ENCODE measurements around the gene UNC5B. TPM values are rescaled to one million over a fixed set of nuclear protein-coding genes. Genes with fewer than 3 reads are reported as not detected.

The UNC5B gene
- total RNA-seq, 2 donors from 2014 or later = not detected

GRCh38 chr10:71241830-71242621 lies 29.7 kb downstream of the UNC5B start:
- peaks cover 29% of the 10 kb centered on the region for H3K27me3 Mint-ChIP-seq

GRCh38 chr10:71242622-71243009 lies 30.2 kb downstream of the UNC5B start:
- no peaks in the 10 kb centered on the region for H3K36me3 Mint-ChIP-seq (ENCODE audit: low read depth)
- H3K4me3 Mint-ChIP-seq = no peak overlapping the region
- peaks cover 26% of the 10 kb centered on the region for H3K27me3 Mint-ChIP-seq
- H3K4me1 Mint-ChIP-seq = no peaks in the 10 kb centered on the region
- H3K9me3 ChIP-seq (ENCODE audit: control insufficient read depth, low read length, poor library complexity, severe bottlenecking) = no peaks in the 10 kb centered on the region
- ATAC-seq (no peak), DNase-seq (no peak)
- H3K27ac Mint-ChIP-seq = no peak overlapping the region

More at GRCh38 chr10:71241830-71242621, 29.7 kb downstream of the UNC5B start:
- no peaks in the 10 kb centered on the region for H3K9me3 ChIP-seq (ENCODE audit: control insufficient read depth, low read length, poor library complexity, severe bottlenecking)
- no peak for DNase-seq
- Mint-ChIP-seq H3K27ac (no peak overlapping the region), H3K4me1 (no peaks in the 10 kb centered on the region), H3K36me3 (ENCODE audit: low read depth) (no peaks in the 10 kb centered on the region), H3K4me3 (no peak overlapping the region)
- no peak for ATAC-seq

- H3K36me3 Mint-ChIP-seq (ENCODE audit: low read depth) = no peaks in the 10 kb centered on the region
- no peaks in the 10 kb centered on the region for H3K9me3 ChIP-seq (ENCODE audit: control insufficient read depth, low read length, poor library complexity, severe bottlenecking)
- ATAC-seq = no peak
- no peak for DNase-seq
- no peak overlapping the region for H3K4me3 Mint-ChIP-seq
- H3K4me1 Mint-ChIP-seq = no peaks in the 10 kb centered on the region
- H3K27ac Mint-ChIP-seq = no peak overlapping the region
- H3K27me3 Mint-ChIP-seq = peaks cover 27% of the 10 kb centered on the region
Observed at GRCh38 chr10:71243756-71244395, 31.5 kb downstream of the UNC5B start.

GRCh38 chr10:71244431-71245419 lies 32.4 kb downstream of the UNC5B start:
- no peak overlapping the region for H3K27ac Mint-ChIP-seq
- no peak for DNase-seq
- no peak for ATAC-seq
- H3K4me1 Mint-ChIP-seq = no peaks in the 10 kb centered on the region
- no peaks in the 10 kb centered on the region for H3K36me3 Mint-ChIP-seq (ENCODE audit: low read depth)
- H3K27me3 Mint-ChIP-seq = peaks cover 31% of the 10 kb centered on the region
- H3K4me3 Mint-ChIP-seq = no peak overlapping the region
- no peaks in the 10 kb centered on the region for H3K9me3 ChIP-seq (ENCODE audit: control insufficient read depth, low read length, poor library complexity, severe bottlenecking)

- Mint-ChIP-seq H3K27ac (no peak overlapping the region), H3K27me3 (peaks cover 25% of the 10 kb centered on the region), H3K36me3 (ENCODE audit: low read depth) (no peaks in the 10 kb centered on the region), H3K4me1 (no peaks in the 10 kb centered on the region), H3K4me3 (no peak overlapping the region)
- ATAC-seq (no peak), DNase-seq (no peak)
- H3K9me3 ChIP-seq (ENCODE audit: control insufficient read depth, low read length, poor library complexity, severe bottlenecking) = no peaks in the 10 kb centered on the region
Observed at GRCh38 chr10:71245420-71246325, 33.3 kb downstream of the UNC5B start.

GRCh38 chr10:71246591-71247413 lies 34.4 kb downstream of the UNC5B start:
- ATAC-seq (no peak), DNase-seq (no peak)
- peaks cover 23% of the 10 kb centered on the region for H3K27me3 Mint-ChIP-seq
- no peak overlapping the region for H3K4me3 Mint-ChIP-seq
- no peaks in the 10 kb centered on the region for H3K9me3 ChIP-seq (ENCODE audit: control insufficient read depth, low read length, poor library complexity, severe bottlenecking)
- no peaks in the 10 kb centered on the region for H3K4me1 Mint-ChIP-seq
- no peaks in the 10 kb centered on the region for H3K36me3 Mint-ChIP-seq (ENCODE audit: low read depth)
- H3K27ac Mint-ChIP-seq = no peak overlapping the region

GRCh38 chr10:71247414-71247705 lies 35.0 kb downstream of the UNC5B start:
- DNase-seq = no peak
- no peaks in the 10 kb centered on the region for H3K4me1 Mint-ChIP-seq
- H3K9me3 ChIP-seq (ENCODE audit: control insufficient read depth, low read length, poor library complexity, severe bottlenecking) = no peaks in the 10 kb centered on the region
- H3K4me3 Mint-ChIP-seq = no peak overlapping the region
- ATAC-seq = no peak
- no peak overlapping the region for H3K27ac Mint-ChIP-seq
- H3K36me3 Mint-ChIP-seq (ENCODE audit: low read depth) = no peaks in the 10 kb centered on the region
- peaks cover 24% of the 10 kb centered on the region for H3K27me3 Mint-ChIP-seq

GRCh38 chr10:71247804-71248203 lies 35.4 kb downstream of the UNC5B start:
- Mint-ChIP-seq H3K4me1 (no peaks in the 10 kb centered on the region), H3K4me3 (no peak overlapping the region), H3K36me3 (ENCODE audit: low read depth) (no peaks in the 10 kb centered on the region), H3K27me3 (peaks cover 29% of the 10 kb centered on the region), H3K27ac (no peak overlapping the region)
- DNase-seq = no peak
- H3K9me3 ChIP-seq (ENCODE audit: control insufficient read depth, low read length, poor library complexity, severe bottlenecking) = no peaks in the 10 kb centered on the region
- ATAC-seq = no peak

- no peak for DNase-seq
Observed at GRCh38 chr10:71248210-71248609, 35.8 kb downstream of the UNC5B start.

GRCh38 chr10:71249996-71250395 lies 37.6 kb downstream of the UNC5B start:
- Mint-ChIP-seq H3K27ac (no peak overlapping the region), H3K4me3 (no peak overlapping the region)
- ATAC-seq = no peak

More at GRCh38 chr10:71248210-71248609, 35.8 kb downstream of the UNC5B start:
- H3K27ac Mint-ChIP-seq = no peak overlapping the region
- H3K9me3 ChIP-seq (ENCODE audit: control insufficient read depth, low read length, poor library complexity, severe bottlenecking) = no peaks in the 10 kb centered on the region
- no peaks in the 10 kb centered on the region for H3K36me3 Mint-ChIP-seq (ENCODE audit: low read depth)
- H3K27me3 Mint-ChIP-seq = peaks cover 29% of the 10 kb centered on the region
- ATAC-seq = no peak
- no peak overlapping the region for H3K4me3 Mint-ChIP-seq
- no peaks in the 10 kb centered on the region for H3K4me1 Mint-ChIP-seq

GRCh38 chr10:71250405-71250804 lies 38.0 kb downstream of the UNC5B start:
- ATAC-seq (no peak), DNase-seq (no peak)
- no peak overlapping the region for H3K4me3 Mint-ChIP-seq
- no peaks in the 10 kb centered on the region for H3K36me3 Mint-ChIP-seq (ENCODE audit: low read depth)
- no peaks in the 10 kb centered on the region for H3K4me1 Mint-ChIP-seq
- no peak overlapping the region for H3K27ac Mint-ChIP-seq
- H3K9me3 ChIP-seq (ENCODE audit: control insufficient read depth, low read length, poor library complexity, severe bottlenecking) = no peaks in the 10 kb centered on the region
- peaks cover 28% of the 10 kb centered on the region for H3K27me3 Mint-ChIP-seq

More at GRCh38 chr10:71249996-71250395, 37.6 kb downstream of the UNC5B start:
- no peak for DNase-seq
- H3K9me3 ChIP-seq (ENCODE audit: control insufficient read depth, low read length, poor library complexity, severe bottlenecking) = no peaks in the 10 kb centered on the region
- H3K4me1 Mint-ChIP-seq = no peaks in the 10 kb centered on the region
- peaks cover 27% of the 10 kb centered on the region for H3K27me3 Mint-ChIP-seq
- no peaks in the 10 kb centered on the region for H3K36me3 Mint-ChIP-seq (ENCODE audit: low read depth)

GRCh38 chr10:71250842-71251241 lies 38.5 kb downstream of the UNC5B start:
- no peaks in the 10 kb centered on the region for H3K36me3 Mint-ChIP-seq (ENCODE audit: low read depth)

More at GRCh38 chr10:71250842-71251241, 38.5 kb downstream of the UNC5B start:
- DNase-seq = no peak
- Mint-ChIP-seq H3K27me3 (peaks cover 28% of the 10 kb centered on the region), H3K4me3 (no peak overlapping the region), H3K27ac (no peak overlapping the region), H3K4me1 (no peaks in the 10 kb centered on the region)
- ATAC-seq = no peak
- H3K9me3 ChIP-seq (ENCODE audit: control insufficient read depth, low read length, poor library complexity, severe bottlenecking) = no peaks in the 10 kb centered on the region

All from T-helper 17 cell (primary cell).